OCI-LY3 (cell line): ENCODE measurements around the gene CRYL1.

Source experiments
- H2AFZ ChIP-seq: fragments of 200-600, 300-600 bp; shearing (Covaris generic); 2 replicates; pipeline ENCODE4 v1.6.0; 2014; ENCODE audit warnings: antibody characterized with exemption, low read depth, low read length
- H3K27ac ChIP-seq: fragments of 200-600, 300-600 bp; sonication (generic); 2 replicates; pipeline ENCODE4 v1.5.1; 2014; ENCODE audit warnings: mild to moderate bottlenecking, low read length, moderate library complexity, mixed read lengths
- H3K27me3 ChIP-seq: fragments of 200-600, 300-600 bp; sonication (generic); 2 replicates; pipeline ENCODE4 v1.6.1; 2014; ENCODE audit warnings: low read depth, low read length, mixed read lengths
- H3K36me3 ChIP-seq: fragments of 200-600, 300-600 bp; sonication (generic); replicated peaks from 2 replicates; pipeline ENCODE3; 2014; ENCODE audit warnings: low read depth, low read length, mixed read lengths
- H3K4me1 ChIP-seq: fragments of 300-600, 200-600 bp; sonication (generic); 2 replicates; pipeline ENCODE4 v1.6.1; 2014; ENCODE audit warnings: low read length, mixed read lengths
- H3K4me2 ChIP-seq: fragments of 200-600, 300-600 bp; sonication (generic); 2 replicates; pipeline ENCODE4 v1.6.1; 2014; ENCODE audit warnings: low read length, mixed read lengths
- H3K4me3 ChIP-seq: fragments of 300-600, 200-600 bp; sonication (generic); 2 replicates; pipeline ENCODE4 v1.5.1; 2014; ENCODE audit warnings: antibody characterized with exemption, mild to moderate bottlenecking, low read length, moderate library complexity
- H3K79me2 ChIP-seq: fragments of 300-600, 200-600 bp; shearing (Covaris generic); 2 replicates; pipeline ENCODE4 v1.6.1; 2014; ENCODE audit warnings: mild to moderate bottlenecking, low read length, mixed read lengths
- H3K9ac ChIP-seq: fragments of 300-600, 200-600 bp; shearing (Covaris generic); 2 replicates; pipeline ENCODE4 v1.6.0; 2014; ENCODE audit warnings: mild to moderate bottlenecking, low read length, moderate library complexity
- H3K9me3 ChIP-seq: fragments of 200-600, 300-600 bp; shearing (Covaris generic); 2 replicates; pipeline ENCODE4 v1.6.1; 2014; ENCODE audit warnings: low read length, mixed read lengths; ENCODE audit not compliant: insufficient read depth
- H4K20me1 ChIP-seq: fragments of 200-600, 300-600 bp; sonication (generic); 2 replicates; pipeline ENCODE4 v1.6.1; 2016; ENCODE audit warnings: low read length, mixed read lengths; ENCODE audit not compliant: insufficient read depth
- EZH2phosphoT487 ChIP-seq: fragments of 200-600 bp; shearing (Covaris generic); IDR thresholded peaks from 2 replicates; pipeline ENCODE4 v1.6.1; 2018; ENCODE audit warnings: antibody characterized with exemption, mixed run types, low read depth
- TF ChIP-seq, protein P1 (sequence below): fragments of 200-600, 300-600 bp; sonication (generic); IDR thresholded peaks from 2 replicates; pipeline ENCODE4 v1.5.1; 2014; ENCODE audit warnings: antibody characterized with exemption, low read length, low read depth

Gene CRYL1

DNA sequence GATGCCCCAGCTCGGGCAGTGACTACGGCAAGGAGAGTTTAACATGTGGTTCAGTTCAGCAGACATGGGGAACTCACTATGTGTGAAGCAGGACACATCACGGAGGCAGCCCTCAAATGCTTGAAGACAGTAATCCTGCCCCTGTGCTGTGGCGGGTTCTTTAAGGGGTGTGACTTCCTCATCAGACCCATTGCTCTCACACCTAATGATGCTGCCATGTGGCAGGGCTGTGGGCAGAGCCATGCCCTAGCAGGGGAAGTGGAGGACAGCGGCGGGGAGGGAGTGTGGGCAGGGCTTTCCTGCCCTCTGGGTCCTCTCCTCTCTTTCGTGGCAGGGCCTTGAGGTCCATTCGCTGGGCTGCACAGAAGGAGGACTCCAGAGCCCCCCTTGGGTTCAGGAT lies 162.5 kb downstream of the CRYL1 start:
- H3K4me1 ChIP-seq, result no peaks in the 10 kb centered on the region
- H3K9me3 ChIP-seq, result no peaks in the 10 kb centered on the region
- no peaks in the 10 kb centered on the region for H3K79me2 ChIP-seq
- TF ChIP-seq, protein P1, sequence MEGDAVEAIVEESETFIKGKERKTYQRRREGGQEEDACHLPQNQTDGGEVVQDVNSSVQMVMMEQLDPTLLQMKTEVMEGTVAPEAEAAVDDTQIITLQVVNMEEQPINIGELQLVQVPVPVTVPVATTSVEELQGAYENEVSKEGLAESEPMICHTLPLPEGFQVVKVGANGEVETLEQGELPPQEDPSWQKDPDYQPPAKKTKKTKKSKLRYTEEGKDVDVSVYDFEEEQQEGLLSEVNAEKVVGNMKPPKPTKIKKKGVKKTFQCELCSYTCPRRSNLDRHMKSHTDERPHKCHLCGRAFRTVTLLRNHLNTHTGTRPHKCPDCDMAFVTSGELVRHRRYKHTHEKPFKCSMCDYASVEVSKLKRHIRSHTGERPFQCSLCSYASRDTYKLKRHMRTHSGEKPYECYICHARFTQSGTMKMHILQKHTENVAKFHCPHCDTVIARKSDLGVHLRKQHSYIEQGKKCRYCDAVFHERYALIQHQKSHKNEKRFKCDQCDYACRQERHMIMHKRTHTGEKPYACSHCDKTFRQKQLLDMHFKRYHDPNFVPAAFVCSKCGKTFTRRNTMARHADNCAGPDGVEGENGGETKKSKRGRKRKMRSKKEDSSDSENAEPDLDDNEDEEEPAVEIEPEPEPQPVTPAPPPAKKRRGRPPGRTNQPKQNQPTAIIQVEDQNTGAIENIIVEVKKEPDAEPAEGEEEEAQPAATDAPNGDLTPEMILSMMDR, result no peak
- no peak for TF ChIP-seq EZH2phosphoT487
- H3K36me3 ChIP-seq, result no peaks in the 10 kb centered on the region
- H3K27me3 ChIP-seq, result no peaks in the 10 kb centered on the region
- H2AFZ ChIP-seq, result no peak overlapping the region
- H3K9ac ChIP-seq, result no peak overlapping the region
- no peak overlapping the region for H3K4me2 ChIP-seq
- H4K20me1 ChIP-seq, result no peaks in the 10 kb centered on the region
- no peak overlapping the region for H3K27ac ChIP-seq
- H3K4me3 ChIP-seq, result no peak overlapping the region

DNA sequence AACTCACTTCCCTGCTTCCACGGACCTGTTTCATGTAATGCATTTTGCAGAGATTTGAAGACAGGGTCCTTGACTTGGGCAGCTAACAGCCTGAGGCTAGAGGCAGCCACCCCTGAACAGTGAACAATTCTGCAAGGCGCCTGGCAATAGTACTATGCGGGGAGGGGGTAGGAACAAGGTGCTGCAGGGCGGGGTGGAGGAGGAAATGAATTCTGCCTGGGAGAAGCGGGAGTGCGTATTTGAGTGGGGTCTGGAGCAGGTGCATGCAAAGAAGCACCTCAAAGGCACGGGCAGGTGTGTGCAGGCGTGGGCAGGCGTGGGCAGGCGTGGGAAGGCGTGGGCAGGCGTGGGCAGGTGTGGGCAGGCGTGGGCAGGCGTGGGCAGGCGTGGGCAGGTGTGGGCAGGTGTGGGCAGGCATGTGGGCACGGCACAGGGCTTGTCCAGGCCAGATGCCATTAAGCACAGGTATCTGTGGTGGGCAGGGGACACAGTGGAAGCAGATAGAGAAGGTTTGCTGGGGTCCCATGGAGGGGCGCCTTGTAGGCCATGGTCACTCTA lies 163.1 kb downstream of the CRYL1 start:
- no peak overlapping the region for H3K4me2 ChIP-seq
- no peak overlapping the region for H2AFZ ChIP-seq
- H3K4me1 ChIP-seq, result no peaks in the 10 kb centered on the region
- H3K4me3 ChIP-seq, result no peak overlapping the region
- H3K79me2 ChIP-seq, result no peaks in the 10 kb centered on the region
- H3K9ac ChIP-seq, result no peak overlapping the region
- TF ChIP-seq, protein P1, result no peak
- TF ChIP-seq EZH2phosphoT487, result no peak
- no peaks in the 10 kb centered on the region for H3K36me3 ChIP-seq
- no peak overlapping the region for H3K27ac ChIP-seq
- H3K9me3 ChIP-seq, result no peaks in the 10 kb centered on the region
- H3K27me3 ChIP-seq, result no peaks in the 10 kb centered on the region
- no peaks in the 10 kb centered on the region for H4K20me1 ChIP-seq

DNA sequence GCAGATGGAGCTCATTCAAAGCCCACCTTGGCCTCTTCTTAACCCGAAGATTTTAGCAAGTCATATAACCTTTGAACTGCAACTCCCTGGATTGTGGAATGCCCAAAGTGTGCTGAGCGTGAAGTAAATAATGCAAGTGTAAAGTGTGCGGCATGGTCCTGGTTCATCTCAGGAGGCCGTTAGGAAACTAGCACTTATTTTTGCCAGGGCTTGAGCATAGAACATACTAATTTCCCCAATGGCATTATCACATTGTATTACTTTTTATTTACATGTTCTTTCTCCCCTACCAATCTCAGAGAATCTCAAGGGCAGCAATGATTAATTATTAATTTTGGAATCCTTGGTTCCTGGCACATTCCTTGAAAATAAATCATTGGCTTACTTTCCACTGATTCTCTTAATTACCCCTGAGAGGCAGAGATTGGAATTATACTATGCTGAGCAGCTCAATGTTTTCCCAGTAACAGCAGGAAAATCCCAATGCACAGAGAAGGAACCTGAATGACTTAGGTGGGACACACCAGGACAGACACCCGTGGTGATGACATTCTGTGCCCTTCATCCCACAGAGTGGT lies 164.7 kb downstream of the CRYL1 start:
- Histone ChIP-seq H3K4me2 (no peak overlapping the region), H4K20me1 (no peaks in the 10 kb centered on the region), H3K79me2 (no peaks in the 10 kb centered on the region), H3K4me1 (no peaks in the 10 kb centered on the region), H3K9me3 (no peaks in the 10 kb centered on the region), H3K27ac (no peak overlapping the region), H3K4me3 (no peak overlapping the region), H3K27me3 (no peaks in the 10 kb centered on the region), H3K36me3 (no peaks in the 10 kb centered on the region), H2AFZ (no peak overlapping the region), H3K9ac (no peak overlapping the region)
- TF ChIP-seq, protein P1, result no peak
- TF ChIP-seq EZH2phosphoT487, result no peak

DNA sequence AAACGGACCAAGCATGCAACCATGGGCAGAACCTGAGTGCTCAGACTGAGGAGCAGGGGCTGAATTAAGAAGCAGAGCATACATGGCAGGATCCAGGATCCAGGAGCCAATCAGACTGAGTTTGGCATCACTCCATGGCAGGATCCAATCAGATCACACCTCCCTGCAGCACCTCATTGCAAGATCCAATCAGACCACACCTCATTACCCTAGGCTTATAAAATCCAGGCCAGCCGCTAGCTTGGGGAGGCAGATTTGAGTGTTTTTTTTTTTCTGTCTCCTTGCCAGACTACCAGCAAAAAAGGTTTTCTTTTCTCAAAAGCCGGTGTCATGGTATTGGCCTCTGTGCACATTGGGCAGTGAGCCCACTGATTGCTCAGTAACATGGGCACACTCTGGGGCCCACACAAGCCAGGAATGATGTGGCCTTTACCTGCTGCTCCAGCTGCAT lies 165.6 kb downstream of the CRYL1 start:
- Histone ChIP-seq H3K9ac (no peak overlapping the region), H3K79me2 (no peaks in the 10 kb centered on the region), H3K27me3 (0 out of 2 replicates have a peak, but pooled peaks cover under 1% of the 10 kb centered on the region), H3K4me2 (no peak overlapping the region), H3K4me1 (no peaks in the 10 kb centered on the region), H3K27ac (no peak overlapping the region), H3K9me3 (no peaks in the 10 kb centered on the region), H4K20me1 (no peaks in the 10 kb centered on the region), H2AFZ (no peak overlapping the region), H3K36me3 (no peaks in the 10 kb centered on the region), H3K4me3 (no peak overlapping the region)
- no peak for TF ChIP-seq EZH2phosphoT487
- TF ChIP-seq, protein P1, result no peak
